Skeletal muscle tissue (tissue), 4 donors: Measurements from ENCODE around the gene PRTN3. TPM values are rescaled to one million over a fixed set of nuclear protein-coding genes. Genes with fewer than 3 reads are reported as not detected.

Source experiments
- H3K27ac ChIP-seq: one replicate; pipeline ENCODE4 v1.7.0; 2013; ENCODE audit warnings: mild to moderate bottlenecking, low read depth, low read length, inconsistent platforms
- H3K27me3 ChIP-seq, 3 donors: one replicate each; pipeline ENCODE4 v1.7.0; 2013; ENCODE audit warnings: low read length in 3 of 3; ENCODE audit not compliant: control insufficient read depth in 3 of 3, insufficient read depth in 3 of 3
- H3K36me3 ChIP-seq, 3 donors: one replicate each; pipeline ENCODE4 v1.7.0; 2013; ENCODE audit warnings: low read length in 3 of 3; ENCODE audit not compliant: control insufficient read depth in 3 of 3, insufficient read depth in 3 of 3
- H3K4me1 ChIP-seq, 3 donors: one replicate each; pipeline ENCODE4 v1.7.0; 2013; ENCODE audit warnings: low read length in 3 of 3, mild to moderate bottlenecking in 3 of 3; ENCODE audit not compliant: control insufficient read depth in 3 of 3, insufficient read depth in 3 of 3
- H3K4me3 ChIP-seq, 3 donors: one replicate each; pipeline ENCODE4 v1.7.0; 2013; ENCODE audit warnings: low read length in 3 of 3
- H3K9ac ChIP-seq, 3 donors: one replicate each; pipeline ENCODE4 v1.7.0; 2013; ENCODE audit warnings: low read length in 3 of 3, mild to moderate bottlenecking in 3 of 3, moderate library complexity in 2 of 3, low read depth in 1 of 3
- H3K9me3 ChIP-seq, 3 donors: one replicate each; pipeline ENCODE4 v1.7.0; 2013; ENCODE audit warnings: low read length in 3 of 3; ENCODE audit not compliant: control insufficient read depth in 3 of 3
- total RNA-seq: library from RNA; depleted of rRNA; stranded (reverse); fragments of >200 nt; gene quantifications from one replicate; pipeline ENCODE4 v1.2.3, GENCODE V29; 2014
- donor health status: Osteomylitis.

PRTN3 gene
- total RNA-seq, 1 donor from 2014 or later = 4.7 TPM

- Histone ChIP-seq H3K4me1 (no peaks in the 10 kb centered on the region), H3K4me3 (no peak overlapping the region), H3K27ac (no peak overlapping the region), H3K27me3 (no peaks in the 10 kb centered on the region), H3K9me3 (no peaks in the 10 kb centered on the region), H3K36me3 (peaks cover 48 to 51% (median 50%) of the 10 kb centered on the region in 3 donors), H3K9ac (no peak overlapping the region)
Measured at GRCh38 chr19:881385-882071, 40.7 kb downstream of the PRTN3 start.

GRCh38 chr19:882871-883497 lies 42.2 kb downstream of the PRTN3 start:
- Histone ChIP-seq H3K27ac (no peak overlapping the region), H3K9me3 (no peaks in the 10 kb centered on the region), H3K4me1 (no peaks in the 10 kb centered on the region), H3K36me3 (peaks cover 49 to 54% (median 53%) of the 10 kb centered on the region in 3 donors), H3K4me3 (no peak overlapping the region), H3K27me3 (no peaks in the 10 kb centered on the region), H3K9ac (no peak overlapping the region)

DNA sequence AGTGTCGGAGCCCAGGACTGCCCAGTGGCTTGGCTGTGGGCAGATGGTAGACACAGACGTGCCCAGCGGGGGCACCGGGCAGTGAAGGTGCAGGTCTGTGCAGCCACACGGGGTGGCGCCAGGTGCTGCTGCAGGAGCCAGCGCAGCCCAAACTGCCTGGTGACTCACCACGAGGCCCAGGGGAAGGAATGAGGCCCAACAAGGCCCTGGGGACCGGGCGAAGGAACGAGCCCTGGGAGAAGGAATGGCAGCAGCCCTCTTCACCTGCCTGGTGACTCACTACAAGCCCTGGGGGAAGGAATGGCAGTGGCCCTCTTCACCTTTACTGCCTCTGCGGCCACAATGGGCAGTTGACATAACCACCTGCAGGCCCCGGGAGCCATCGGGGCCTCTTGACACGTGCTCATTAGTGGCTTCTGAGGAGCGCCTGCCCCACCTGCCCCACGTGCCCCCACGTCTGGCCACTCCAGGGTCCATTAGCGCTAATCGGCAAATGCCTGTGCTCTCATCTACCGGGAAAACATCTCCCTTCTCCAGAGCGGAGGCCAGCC lies 42.9 kb downstream of the PRTN3 start:
- no peak overlapping the region for H3K9ac ChIP-seq
- no peaks in the 10 kb centered on the region for H3K4me1 ChIP-seq
- no peak overlapping the region for H3K4me3 ChIP-seq
- no peaks in the 10 kb centered on the region for H3K9me3 ChIP-seq
- no peaks in the 10 kb centered on the region for H3K27me3 ChIP-seq
- H3K27ac ChIP-seq = no peak overlapping the region
- peaks cover 49 to 57% (median 56%) of the 10 kb centered on the region in 3 donors for H3K36me3 ChIP-seq

DNA sequence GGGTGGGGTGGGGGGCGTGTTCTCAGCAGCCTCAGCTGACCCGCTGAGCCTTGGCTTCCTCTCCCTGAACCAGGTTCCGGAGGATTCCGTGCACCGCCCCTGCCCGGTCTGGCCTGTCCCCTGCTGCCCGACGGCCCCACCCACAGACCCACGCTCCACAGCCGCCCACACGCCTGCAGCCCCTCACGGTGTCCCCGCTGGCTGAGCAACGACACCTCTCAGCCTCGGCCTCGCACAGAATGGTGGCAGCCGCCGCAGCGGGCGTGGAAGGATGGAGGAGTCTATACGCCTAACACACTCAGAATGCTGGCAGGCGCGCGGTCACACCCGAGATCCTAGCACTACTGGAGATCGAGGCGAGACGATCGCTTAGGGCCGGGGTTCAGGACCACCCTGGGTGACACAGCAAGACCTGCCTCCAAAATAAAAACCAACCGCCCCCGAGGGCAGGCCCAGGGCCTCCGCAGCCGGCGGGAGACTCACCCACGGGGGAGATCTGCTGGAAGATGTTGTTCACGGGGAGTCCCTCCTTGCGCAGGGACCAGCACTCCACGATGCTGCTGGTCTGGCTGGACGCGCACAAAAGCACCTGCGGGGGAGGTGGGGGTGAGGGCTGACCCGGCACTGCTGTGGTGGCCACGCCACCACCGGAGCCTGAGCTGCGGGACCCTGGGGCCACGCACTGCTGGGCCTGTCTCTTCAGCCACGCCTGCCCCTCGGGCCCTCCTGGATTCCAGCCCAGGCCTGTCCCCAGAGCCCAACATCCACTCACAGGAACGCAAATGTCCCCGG lies 43.8 kb downstream of the PRTN3 start:
- no peak overlapping the region for H3K9ac ChIP-seq
- H3K36me3 ChIP-seq = peaks cover 54 to 62% (median 61%) of the 10 kb centered on the region in 3 donors

DNA sequence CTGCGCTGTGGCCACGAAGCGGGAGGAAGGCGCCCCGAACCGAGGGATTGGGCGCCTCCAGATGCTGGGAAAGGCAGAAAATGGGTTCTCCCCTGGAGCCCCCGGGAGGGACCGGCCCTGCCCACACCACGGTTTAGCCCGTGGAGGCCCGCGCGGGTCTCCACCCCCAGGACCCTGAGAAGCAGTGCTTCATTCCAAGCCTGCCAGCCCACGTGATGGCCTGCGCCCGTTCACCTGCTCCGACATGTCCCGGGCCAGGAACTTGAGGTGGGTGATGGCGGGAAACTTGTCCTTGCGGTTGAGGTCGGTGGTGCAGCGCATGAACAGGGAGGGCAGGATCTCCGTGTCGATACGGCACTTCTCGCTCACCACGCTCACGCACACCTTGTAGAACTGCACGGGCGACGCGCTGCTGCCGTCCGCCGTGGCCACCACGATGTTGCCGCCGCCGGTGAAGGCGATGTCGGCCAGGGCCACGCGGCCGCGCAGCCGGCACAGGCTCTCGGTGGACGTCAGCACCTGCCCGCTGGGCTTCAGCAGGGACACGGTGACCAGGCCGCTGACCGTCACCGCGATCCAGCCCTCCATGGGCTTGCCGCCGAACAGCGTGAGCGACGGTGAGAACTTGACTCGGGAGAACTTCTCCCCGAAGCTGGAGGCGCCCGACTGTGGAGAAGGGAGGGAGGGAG lies 44.9 kb downstream of the PRTN3 start:
- Histone ChIP-seq H3K4me3 (no peak overlapping the region), H3K27ac (no peak overlapping the region), H3K4me1 (peaks cover 0 to 1% (median 0%) of the 10 kb centered on the region in 3 donors), H3K36me3 (peaks cover 61 to 73% (median 69%) of the 10 kb centered on the region in 3 donors), H3K27me3 (no peaks in the 10 kb centered on the region), H3K9me3 (no peaks in the 10 kb centered on the region), H3K9ac (no peak overlapping the region)

More for the DNA sequence above, 43.8 kb downstream of the PRTN3 start:
- Histone ChIP-seq H3K27ac (no peak overlapping the region), H3K4me1 (no peaks in the 10 kb centered on the region), H3K27me3 (no peaks in the 10 kb centered on the region), H3K4me3 (no peak overlapping the region), H3K9me3 (no peaks in the 10 kb centered on the region)

DNA sequence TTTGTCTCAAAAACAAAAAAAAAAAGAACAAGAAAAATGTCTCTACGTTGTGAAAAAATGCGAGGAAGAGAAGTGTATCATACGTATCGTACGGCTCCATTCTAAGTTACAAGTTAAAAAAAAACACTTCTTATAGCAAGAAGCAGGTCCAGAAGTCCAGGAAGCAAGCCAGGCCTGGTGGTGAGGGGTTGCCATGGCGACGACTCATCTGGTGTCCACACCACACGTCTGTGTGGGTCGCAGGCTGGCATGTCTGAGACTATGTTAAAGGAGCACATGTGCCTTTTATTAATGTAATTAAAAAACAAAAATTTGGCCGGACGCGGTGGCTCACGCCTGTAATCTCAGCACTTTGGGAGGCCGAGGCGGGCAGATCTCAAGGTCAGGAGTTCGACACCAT lies 46.3 kb downstream of the PRTN3 start:
- no peaks in the 10 kb centered on the region for H3K27me3 ChIP-seq
- H3K9ac ChIP-seq = no peak overlapping the region
- H3K4me3 ChIP-seq = no peak overlapping the region
- H3K4me1 ChIP-seq = peaks cover 3 to 14% (median 3%) of the 10 kb centered on the region in 3 donors
- H3K27ac ChIP-seq = no peak overlapping the region
- H3K36me3 ChIP-seq = peaks cover 51 to 65% (median 58%) of the 10 kb centered on the region in 3 donors
- H3K9me3 ChIP-seq = no peaks in the 10 kb centered on the region

- Histone ChIP-seq H3K4me3 (no peak overlapping the region), H3K9ac (no peak overlapping the region), H3K27ac (no peak overlapping the region), H3K4me1 (peaks cover 5 to 16% (median 6%) of the 10 kb centered on the region in 3 donors), H3K36me3 (peaks cover 46 to 60% (median 54%) of the 10 kb centered on the region in 3 donors), H3K27me3 (no peaks in the 10 kb centered on the region), H3K9me3 (no peaks in the 10 kb centered on the region)
Measured at GRCh38 chr19:887599-887998, 46.8 kb downstream of the PRTN3 start.

DNA sequence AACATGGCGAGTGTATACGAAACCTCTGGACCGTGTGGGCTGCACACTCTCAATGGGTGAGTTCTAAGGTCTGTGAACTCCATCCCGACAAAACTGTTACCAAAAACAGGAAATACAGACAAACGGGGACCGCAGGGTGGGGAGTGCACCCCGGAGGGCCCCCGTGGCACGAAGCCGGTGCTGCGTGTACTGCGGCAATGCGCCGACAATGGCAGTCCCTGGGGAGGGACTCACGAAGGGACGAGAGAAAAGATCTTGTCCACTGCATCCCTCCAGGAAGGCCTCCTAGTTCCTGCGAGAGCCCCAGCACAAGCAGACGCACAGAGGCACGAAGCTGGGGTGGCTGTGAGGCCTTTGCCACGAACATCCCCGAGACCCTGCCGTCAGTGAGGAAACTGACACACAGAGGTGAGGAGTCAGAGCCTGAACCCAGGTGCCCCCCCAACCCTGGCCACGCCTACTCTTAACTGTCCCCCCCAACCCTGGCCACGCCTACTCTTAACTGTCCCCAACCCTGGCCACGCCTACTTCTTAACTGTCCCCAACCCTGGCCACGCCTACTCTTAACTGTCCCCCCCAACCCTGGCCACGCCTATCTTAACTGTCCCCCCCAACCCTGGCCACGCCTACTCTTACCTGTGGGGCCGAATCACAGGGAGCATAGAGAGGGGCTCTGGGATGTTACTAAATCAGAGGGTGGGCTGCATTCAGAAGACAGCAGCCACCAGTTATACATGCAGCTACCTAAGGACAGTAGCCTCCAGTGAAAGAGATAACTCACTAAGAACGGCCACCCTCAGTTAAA lies 48.0 kb downstream of the PRTN3 start:
- Histone ChIP-seq H3K36me3 (peaks cover 38 to 50% (median 42%) of the 10 kb centered on the region in 3 donors), H3K4me3 (no peak overlapping the region), H3K9me3 (no peaks in the 10 kb centered on the region)

More for the DNA sequence above, 48.0 kb downstream of the PRTN3 start:
- Histone ChIP-seq H3K27ac (no peak overlapping the region), H3K27me3 (no peaks in the 10 kb centered on the region), H3K4me1 (peaks cover 5 to 16% (median 6%) of the 10 kb centered on the region in 3 donors), H3K9ac (no peak overlapping the region)
